ENCODE data around the gene NUP88. TPM values are rescaled to one million over a fixed set of nuclear protein-coding genes. Genes with fewer than 3 reads are reported as not detected.

Gene NUP88
- total RNA-seq, 1 donor from 2014 or later, result 170 TPM

DNA sequence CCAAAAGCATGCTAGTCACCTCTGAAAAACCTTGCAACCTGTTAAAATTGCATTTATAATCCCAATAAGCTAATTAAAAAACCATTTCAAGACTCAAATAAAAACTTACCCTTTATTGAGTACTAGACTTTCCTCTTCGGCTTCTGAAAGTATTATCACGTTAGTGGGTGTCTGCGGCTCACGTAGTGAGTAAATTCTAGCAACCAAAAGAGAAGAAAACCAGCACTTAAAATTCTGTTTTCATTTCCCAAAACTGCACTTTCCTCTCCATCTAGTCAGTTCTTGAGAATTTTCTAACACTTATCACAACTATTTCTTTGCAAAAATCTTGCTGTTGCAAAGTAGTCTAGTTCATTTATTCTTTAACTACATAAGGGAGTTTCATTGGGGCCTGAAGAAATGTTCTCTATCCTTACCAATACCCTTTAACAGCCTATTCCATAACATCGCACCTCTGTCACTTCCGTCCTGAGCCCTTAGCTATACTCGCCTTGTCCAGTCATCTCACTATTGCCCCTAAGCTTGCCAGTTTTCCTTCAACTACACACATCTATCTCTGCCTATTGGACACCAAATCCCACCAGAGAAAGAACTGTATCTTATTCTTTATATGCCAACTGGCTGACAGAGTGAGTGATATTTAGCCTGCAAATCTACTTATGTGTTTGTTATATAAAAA lies 8.7 kb downstream of the NUP88 start:
- Mint-ChIP-seq H3K4me3 (no peak overlapping the region), H3K9me3 (no peaks in the 10 kb centered on the region), H3K36me3 (ENCODE audit: low read depth) (peaks cover 34% of the 10 kb centered on the region), H3K27ac (peak overlapping the region; percentile 49), H3K27me3 (ENCODE audit: insufficient read depth) (no peaks in the 10 kb centered on the region), H3K4me1 (ENCODE audit: low read depth) (peaks cover 42% of the 10 kb centered on the region)
- intact Hi-C loops (cut with micrococcal nuclease), result loop anchor here (10.0 kb wide), 1 partner anchor 216 kb away; the partner anchor contains the start of gene ZNF594
- no peak for DNase-seq (ENCODE audit: low spot score)

DNA sequence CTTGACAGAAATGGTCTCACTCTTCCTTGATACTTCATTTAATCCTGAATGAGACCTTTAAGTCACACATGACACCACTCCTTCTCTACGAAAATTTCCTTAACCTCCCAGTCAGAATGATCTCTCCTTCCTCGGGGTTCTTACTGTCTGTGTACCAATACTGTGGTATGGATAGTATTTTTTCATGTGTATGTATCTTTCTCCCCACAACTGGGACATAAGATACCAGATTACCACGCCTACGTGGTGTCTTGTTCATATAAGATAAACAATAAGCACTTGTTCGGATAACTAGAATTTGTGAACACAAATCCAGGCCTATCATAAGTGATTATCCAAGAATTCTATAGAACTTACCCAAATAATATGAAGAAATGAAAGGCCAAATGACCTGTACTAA lies 11.3 kb downstream of the NUP88 start:
- Mint-ChIP-seq H3K9me3 (no peaks in the 10 kb centered on the region), H3K27me3 (ENCODE audit: insufficient read depth) (no peaks in the 10 kb centered on the region), H3K27ac (no peak overlapping the region), H3K4me3 (no peak overlapping the region), H3K36me3 (ENCODE audit: low read depth) (peaks cover 37% of the 10 kb centered on the region), H3K4me1 (ENCODE audit: low read depth) (peaks cover 33% of the 10 kb centered on the region)
- DNase-seq (ENCODE audit: low spot score), result no peak
- intact Hi-C loops (cut with micrococcal nuclease), result no loop called here

DNA sequence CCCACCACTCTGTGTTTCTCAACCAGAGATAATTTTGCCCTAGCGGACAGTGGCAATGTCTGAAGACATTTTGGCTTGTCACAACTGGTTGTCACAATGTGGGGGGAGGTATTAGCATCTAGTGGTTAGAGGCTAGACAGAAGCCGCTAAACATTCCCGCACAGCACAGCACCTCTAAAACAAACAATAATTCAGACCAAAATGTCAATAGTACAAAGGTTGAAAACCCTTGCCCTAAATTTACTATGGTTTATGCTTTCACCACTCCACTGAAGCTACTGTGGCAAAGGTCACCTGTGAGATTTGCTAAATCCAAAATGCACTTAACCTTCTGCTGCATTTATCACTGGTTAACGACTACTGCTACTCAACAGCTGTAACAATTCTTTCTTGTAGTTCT lies 14.1 kb downstream of the NUP88 start:
- Mint-ChIP-seq H3K4me1 (ENCODE audit: low read depth) (peaks cover 11% of the 10 kb centered on the region), H3K36me3 (ENCODE audit: low read depth) (peaks cover 29% of the 10 kb centered on the region), H3K27me3 (ENCODE audit: insufficient read depth) (no peaks in the 10 kb centered on the region), H3K9me3 (no peaks in the 10 kb centered on the region), H3K4me3 (no peak overlapping the region), H3K27ac (no peak overlapping the region)
- intact Hi-C loops (cut with micrococcal nuclease), result no loop called here
- no peak for DNase-seq (ENCODE audit: low spot score)

DNA sequence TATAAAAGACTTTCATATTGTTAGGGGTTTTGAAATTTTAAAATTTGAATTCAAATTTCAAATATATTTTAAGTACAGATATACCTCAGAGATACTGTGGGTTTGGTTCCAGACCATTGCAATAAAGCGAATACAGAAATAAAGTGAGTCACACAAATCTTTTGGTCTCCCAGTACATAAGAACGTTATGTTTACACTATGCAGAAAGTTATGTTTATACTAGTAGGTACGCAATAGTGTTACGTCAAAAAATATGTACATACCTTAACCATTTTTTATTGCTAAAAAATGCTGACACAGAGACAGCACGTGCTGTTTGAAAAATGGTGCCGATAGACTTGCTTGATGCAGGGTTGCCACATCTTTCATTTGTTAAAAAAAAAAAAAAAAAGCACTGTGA lies 19.7 kb downstream of the NUP88 start:
- intact Hi-C loops (cut with micrococcal nuclease), result no loop called here
- Mint-ChIP-seq H3K4me3 (no peak overlapping the region), H3K27me3 (ENCODE audit: insufficient read depth) (no peaks in the 10 kb centered on the region), H3K27ac (no peak overlapping the region), H3K36me3 (ENCODE audit: low read depth) (peaks cover 50% of the 10 kb centered on the region), H3K9me3 (no peaks in the 10 kb centered on the region), H3K4me1 (ENCODE audit: low read depth) (no peaks in the 10 kb centered on the region)
- DNase-seq (ENCODE audit: low spot score), result no peak

DNA sequence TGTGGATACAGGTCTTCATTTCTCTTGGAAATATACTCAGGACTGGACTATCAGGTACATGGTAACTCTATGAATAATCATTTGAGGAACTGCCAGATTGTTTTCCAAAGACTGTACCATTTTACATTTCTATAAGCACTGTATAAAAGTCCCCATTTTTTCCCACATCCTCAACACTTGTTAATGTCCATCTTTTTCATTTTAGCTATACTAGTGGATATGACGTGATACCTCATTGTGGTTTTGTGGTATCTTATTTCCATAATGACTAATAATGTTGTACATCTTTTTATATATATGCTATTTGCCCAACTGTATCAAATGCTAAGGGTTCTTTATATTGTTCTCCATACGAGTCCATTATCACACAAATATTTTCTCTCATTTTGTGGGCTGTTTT lies 22.9 kb downstream of the NUP88 start:
- H3K27ac Mint-ChIP-seq, result no peak overlapping the region
- intact Hi-C loops (cut with micrococcal nuclease), result no loop called here
- H3K4me1 Mint-ChIP-seq (ENCODE audit: low read depth), result no peaks in the 10 kb centered on the region
- no peak for DNase-seq (ENCODE audit: low spot score)
- peaks cover 53% of the 10 kb centered on the region for H3K36me3 Mint-ChIP-seq (ENCODE audit: low read depth)
- H3K4me3 Mint-ChIP-seq, result no peak overlapping the region
- H3K27me3 Mint-ChIP-seq (ENCODE audit: insufficient read depth), result no peaks in the 10 kb centered on the region
- no peaks in the 10 kb centered on the region for H3K9me3 Mint-ChIP-seq

DNA sequence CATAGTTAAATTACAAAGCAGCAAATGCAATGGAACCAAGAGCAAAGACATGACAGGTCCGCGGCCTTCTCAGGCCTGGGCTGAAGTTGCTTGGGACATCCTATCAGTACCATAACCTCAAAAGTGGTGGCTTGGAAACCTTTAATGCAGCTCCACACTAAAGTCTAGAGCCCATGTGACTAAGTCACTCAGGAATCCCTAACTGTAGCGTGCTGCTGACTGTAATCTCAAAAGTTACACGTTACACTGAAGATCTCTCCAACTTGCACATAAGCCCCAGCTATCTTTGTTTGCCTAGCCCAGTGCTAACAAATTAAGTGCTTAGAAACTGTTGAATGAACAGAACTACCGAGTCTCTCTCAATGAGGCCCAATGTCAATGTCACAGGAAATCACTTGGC lies 27.8 kb downstream of the NUP88 start:
- intact Hi-C loops (cut with micrococcal nuclease), result no loop called here
- no peak overlapping the region for H3K4me3 Mint-ChIP-seq
- H3K9me3 Mint-ChIP-seq, result no peaks in the 10 kb centered on the region
- no peak for DNase-seq (ENCODE audit: low spot score)
- H3K27ac Mint-ChIP-seq, result no peak overlapping the region
- peaks cover 60% of the 10 kb centered on the region for H3K36me3 Mint-ChIP-seq (ENCODE audit: low read depth)
- H3K27me3 Mint-ChIP-seq (ENCODE audit: insufficient read depth), result no peaks in the 10 kb centered on the region
- H3K4me1 Mint-ChIP-seq (ENCODE audit: low read depth), result peaks cover 6% of the 10 kb centered on the region

DNA sequence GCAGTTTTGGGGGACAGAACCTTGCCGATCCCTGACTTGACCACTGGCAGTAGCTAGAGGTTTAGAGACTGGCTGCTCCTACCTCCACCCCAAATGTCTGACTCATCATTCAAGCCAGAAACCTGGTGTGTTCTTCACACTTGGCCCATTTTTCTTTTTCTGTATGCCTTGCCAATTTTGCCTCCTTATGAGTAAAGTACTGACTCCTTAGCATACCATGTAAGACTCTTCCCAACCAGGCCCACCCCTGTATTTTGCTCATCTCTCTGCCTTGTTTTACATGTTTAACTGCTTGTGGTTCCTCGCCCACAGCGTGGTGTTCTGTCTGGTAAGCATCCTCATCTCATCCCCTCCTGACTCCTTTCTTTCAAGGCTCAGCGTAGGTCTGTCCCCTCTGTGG lies 37.9 kb downstream of the NUP88 start:
- Mint-ChIP-seq H3K4me3 (no peak overlapping the region), H3K4me1 (ENCODE audit: low read depth) (no peaks in the 10 kb centered on the region), H3K9me3 (no peaks in the 10 kb centered on the region), H3K27ac (peak overlapping the region; percentile 31), H3K36me3 (ENCODE audit: low read depth) (peaks cover 65% of the 10 kb centered on the region), H3K27me3 (ENCODE audit: insufficient read depth) (no peaks in the 10 kb centered on the region)
- DNase-seq (ENCODE audit: low spot score), result no peak
- intact Hi-C loops (cut with micrococcal nuclease), result no loop called here

DNA sequence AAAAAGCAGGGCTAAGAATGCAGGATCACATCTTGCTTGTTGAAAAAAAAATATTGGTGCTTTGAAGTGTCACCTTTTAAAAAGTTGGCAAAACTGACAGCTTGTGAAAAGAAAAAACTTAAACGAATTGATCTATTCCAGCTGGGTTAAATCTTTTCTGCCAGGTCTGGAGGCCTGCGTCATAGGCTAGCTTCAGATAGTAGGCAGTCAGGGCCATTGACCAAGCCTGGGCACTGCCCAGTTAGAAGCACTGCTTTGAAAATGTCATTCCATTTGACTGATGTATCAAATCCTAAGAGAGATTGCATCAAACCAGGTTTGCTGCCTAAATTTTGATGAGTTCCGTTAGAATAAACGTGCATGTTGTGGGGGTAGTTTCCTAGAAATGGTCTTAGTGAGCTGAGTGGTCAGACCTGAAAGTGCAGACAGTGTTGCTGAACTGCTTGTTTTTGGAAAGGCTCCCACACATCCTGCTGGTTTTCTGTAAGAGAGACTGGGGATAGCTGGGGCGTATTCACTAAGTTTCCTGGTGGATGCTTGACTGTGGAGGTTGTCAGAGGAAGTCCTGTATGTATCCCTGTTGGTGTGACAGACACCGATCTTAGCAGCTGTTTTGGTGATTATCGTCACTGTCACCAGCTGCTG lies 38.8 kb downstream of the NUP88 start:
- intact Hi-C loops (cut with micrococcal nuclease), result no loop called here
- DNase-seq (ENCODE audit: low spot score), result no peak
- H3K4me1 Mint-ChIP-seq (ENCODE audit: low read depth), result no peaks in the 10 kb centered on the region
- H3K9me3 Mint-ChIP-seq, result no peaks in the 10 kb centered on the region
- H3K36me3 Mint-ChIP-seq (ENCODE audit: low read depth), result peaks cover 59% of the 10 kb centered on the region
- H3K4me3 Mint-ChIP-seq, result no peak overlapping the region
- no peaks in the 10 kb centered on the region for H3K27me3 Mint-ChIP-seq (ENCODE audit: insufficient read depth)
- H3K27ac Mint-ChIP-seq, result no peak overlapping the region

DNA sequence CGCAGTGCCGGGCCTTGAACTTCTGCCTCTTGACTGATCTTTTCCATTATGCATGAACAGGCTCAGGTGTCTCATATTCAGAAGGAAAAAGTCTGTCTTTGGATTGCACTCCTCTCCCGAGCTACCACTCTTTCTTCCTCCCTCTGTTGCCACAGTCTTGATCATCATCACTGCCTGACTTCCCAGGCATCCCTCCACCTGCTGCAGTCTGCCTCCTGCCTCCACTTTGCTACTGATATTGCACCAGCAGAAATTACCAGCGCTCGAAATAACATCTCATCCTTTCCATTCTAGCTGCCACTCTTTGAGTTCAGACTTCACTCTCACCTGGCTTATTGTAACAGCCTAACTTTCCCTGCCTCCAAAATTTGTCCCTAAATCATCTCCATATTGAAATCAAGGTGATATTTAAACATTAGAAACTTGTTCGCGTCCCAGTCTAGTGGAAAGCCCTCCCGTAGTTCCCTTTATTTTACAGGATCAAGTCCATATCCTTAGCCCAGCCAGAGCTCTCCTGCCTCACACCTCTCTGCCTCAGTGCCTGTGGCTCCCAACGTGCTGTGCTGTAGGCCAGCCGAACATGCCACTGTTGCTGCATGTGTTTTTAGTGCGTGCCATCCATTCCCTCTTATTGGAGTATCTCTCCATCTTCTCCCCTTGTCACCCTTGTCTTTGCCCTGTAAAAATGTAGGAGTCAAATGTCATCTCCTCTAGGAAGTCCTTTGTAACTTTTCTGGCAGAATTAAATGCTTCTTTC lies 39.9 kb downstream of the NUP88 start:
- peaks cover 52% of the 10 kb centered on the region for H3K36me3 Mint-ChIP-seq (ENCODE audit: low read depth)
- no peaks in the 10 kb centered on the region for H3K27me3 Mint-ChIP-seq (ENCODE audit: insufficient read depth)
- no peak for DNase-seq (ENCODE audit: low spot score)
- intact Hi-C loops (cut with micrococcal nuclease), result loop anchor here (10.0 kb wide), 1 partner anchor 135 kb away; no protein-coding TSS in a partner anchor
- H3K27ac Mint-ChIP-seq, result peak overlapping the region; percentile 10
- no peak overlapping the region for H3K4me3 Mint-ChIP-seq
- no peaks in the 10 kb centered on the region for H3K4me1 Mint-ChIP-seq (ENCODE audit: low read depth)
- H3K9me3 Mint-ChIP-seq, result no peaks in the 10 kb centered on the region

DNA sequence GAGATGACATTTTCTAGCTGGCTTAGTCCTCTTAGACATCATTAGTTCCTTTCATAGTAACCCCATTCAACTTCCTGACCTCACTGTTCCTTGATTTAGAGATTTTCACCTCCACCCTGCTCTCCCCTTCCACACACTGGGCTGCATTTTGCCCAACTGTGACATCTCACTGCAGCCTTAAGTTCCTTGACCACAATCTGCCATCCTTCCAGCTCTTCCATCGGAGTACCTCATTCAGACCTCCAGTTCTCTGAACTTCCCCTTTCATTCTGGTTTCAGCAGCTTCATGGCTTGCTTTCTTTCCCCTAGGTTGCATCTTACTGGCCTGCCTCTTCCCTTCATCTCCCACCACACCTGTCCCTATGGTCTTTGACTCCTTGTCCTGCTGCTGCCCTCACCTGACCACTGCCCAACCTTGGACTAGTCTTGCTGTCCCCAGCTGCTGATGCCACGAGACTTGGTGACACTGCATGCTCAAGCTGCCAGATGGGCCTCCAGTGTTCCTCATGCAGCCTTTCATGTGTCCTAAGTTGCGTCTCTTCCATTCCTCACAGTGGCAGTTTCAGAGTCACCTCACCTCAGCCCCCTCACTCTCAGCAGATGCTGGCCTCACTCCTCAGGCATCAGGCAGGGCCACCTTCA lies 40.8 kb downstream of the NUP88 start:
- DNase-seq (ENCODE audit: low spot score), result no peak
- Mint-ChIP-seq H3K36me3 (ENCODE audit: low read depth) (peaks cover 49% of the 10 kb centered on the region), H3K27ac (no peak overlapping the region), H3K4me3 (no peak overlapping the region), H3K27me3 (ENCODE audit: insufficient read depth) (no peaks in the 10 kb centered on the region), H3K4me1 (ENCODE audit: low read depth) (no peaks in the 10 kb centered on the region), H3K9me3 (no peaks in the 10 kb centered on the region)
- intact Hi-C loops (cut with micrococcal nuclease), result loop anchor here (10.0 kb wide), 1 partner anchor 134 kb away; no protein-coding TSS in a partner anchor

DNA sequence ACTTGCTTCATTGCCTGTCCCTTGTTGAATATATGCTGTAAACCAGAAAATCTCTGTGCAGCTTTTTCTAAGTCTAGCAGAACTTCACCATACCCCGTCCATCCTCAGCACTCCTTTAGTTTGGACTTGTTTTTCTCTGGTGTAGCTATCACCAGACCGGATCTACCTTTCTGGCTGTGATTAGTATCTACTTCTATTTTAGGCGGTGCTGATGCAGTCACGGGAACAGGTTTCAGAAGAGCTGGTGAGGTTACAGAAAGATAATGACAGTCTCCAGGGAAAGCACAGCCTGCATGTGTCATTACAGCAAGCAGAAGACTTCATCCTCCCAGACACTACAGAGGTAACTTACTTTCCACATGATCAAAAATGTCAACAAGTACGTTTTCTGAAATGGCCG lies 46.4 kb downstream of the NUP88 start:
- Mint-ChIP-seq H3K27me3 (ENCODE audit: insufficient read depth) (no peaks in the 10 kb centered on the region), H3K9me3 (no peaks in the 10 kb centered on the region), H3K27ac (no peak overlapping the region), H3K4me1 (ENCODE audit: low read depth) (no peaks in the 10 kb centered on the region), H3K36me3 (ENCODE audit: low read depth) (peaks cover 23% of the 10 kb centered on the region), H3K4me3 (no peak overlapping the region)
- no peak for DNase-seq (ENCODE audit: low spot score)
- intact Hi-C loops (cut with micrococcal nuclease), result loop anchor here (10.0 kb wide), 1 partner anchor 128 kb away; no protein-coding TSS in a partner anchor

DNA sequence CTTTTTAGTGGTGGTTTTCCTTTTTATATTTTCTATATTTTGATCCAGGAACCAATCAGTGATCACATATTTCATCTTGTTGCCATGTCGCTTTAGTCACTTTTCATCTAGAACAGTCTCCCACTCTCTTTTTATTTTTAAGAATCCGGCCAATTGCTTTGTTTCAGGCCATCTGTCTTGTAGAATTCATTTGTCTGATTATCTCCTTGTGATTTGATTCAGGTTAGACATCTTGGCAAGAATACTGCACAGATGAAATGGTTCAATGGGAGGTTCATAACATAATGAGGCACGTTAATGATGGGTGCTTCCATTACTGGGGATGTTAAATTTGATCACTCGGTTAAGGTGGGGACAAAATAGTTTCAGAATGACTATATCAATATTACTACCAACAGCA lies 49.1 kb downstream of the NUP88 start:
- no peak for DNase-seq (ENCODE audit: low spot score)

More for the DNA sequence above, 49.1 kb downstream of the NUP88 start:
- Mint-ChIP-seq H3K4me1 (ENCODE audit: low read depth) (no peaks in the 10 kb centered on the region), H3K4me3 (no peak overlapping the region), H3K27me3 (ENCODE audit: insufficient read depth) (no peaks in the 10 kb centered on the region), H3K9me3 (no peaks in the 10 kb centered on the region), H3K36me3 (ENCODE audit: low read depth) (peaks cover 20% of the 10 kb centered on the region), H3K27ac (peak overlapping the region; percentile 43)
- intact Hi-C loops (cut with micrococcal nuclease), result loop anchor here (10.0 kb wide), 1 partner anchor 126 kb away; no protein-coding TSS in a partner anchor
